Measurements from ENCODE around the gene IFI35.
"Not testable (repeated sequence)": the region's sequence is repeated elsewhere in the genome, so short reads cannot be mapped to it uniquely, and the experiment has no call there.

The IFI35 gene

GRCh38 chr17:42997984-42998938 is 8.3 kb upstream of the IFI35 start, which contains the start of gene RPL27:
TSS of gene RPL27 (plus strand) at chr17:42998419. CDS start at chr17:42998751, 332 bp downstream.
- DNase-seq = peak; percentile 98

- DNase-seq = no peak
Observed at GRCh38 chr17:42999003-42999525, 7.5 kb upstream of the IFI35 start.

- DNase-seq = not testable (repeated sequence)
Observed at GRCh38 chr17:43000894-43001293, 5.7 kb upstream of the IFI35 start.

- DNase-seq = no peak
Observed at GRCh38 chr17:43003542-43004172, 2.9 kb upstream of the IFI35 start.

DNA sequence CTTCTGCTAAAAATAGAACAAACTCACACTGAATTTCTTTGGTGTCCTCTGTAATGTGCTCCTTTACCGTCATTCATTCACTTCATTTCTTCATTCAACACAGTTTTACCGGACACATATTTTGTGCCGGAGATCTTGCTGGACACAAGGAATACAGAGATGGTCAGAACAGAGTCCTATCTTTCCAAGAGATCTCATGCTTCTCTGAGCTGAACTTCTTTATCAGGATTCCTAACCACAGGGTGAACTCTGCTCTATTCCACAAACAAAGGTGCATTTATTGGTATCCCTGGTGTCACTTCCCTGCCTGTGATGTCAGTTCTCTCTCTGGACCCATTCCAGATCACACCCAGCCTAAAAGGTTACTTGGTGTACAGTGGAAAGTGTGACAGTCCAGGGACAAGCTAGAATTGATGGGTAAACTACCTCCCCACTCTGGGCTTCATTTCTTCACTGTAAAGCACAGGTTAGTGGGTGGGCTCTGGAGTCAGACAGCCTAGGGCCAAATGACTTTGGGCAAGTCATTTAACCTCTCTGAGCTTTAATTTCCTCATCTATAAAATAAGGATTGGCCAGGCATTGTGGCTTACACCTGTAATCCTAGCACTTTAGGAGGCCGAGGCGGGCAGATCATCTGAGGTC is 4.2 kb downstream of the IFI35 start:
- no peak for DNase-seq

DNA sequence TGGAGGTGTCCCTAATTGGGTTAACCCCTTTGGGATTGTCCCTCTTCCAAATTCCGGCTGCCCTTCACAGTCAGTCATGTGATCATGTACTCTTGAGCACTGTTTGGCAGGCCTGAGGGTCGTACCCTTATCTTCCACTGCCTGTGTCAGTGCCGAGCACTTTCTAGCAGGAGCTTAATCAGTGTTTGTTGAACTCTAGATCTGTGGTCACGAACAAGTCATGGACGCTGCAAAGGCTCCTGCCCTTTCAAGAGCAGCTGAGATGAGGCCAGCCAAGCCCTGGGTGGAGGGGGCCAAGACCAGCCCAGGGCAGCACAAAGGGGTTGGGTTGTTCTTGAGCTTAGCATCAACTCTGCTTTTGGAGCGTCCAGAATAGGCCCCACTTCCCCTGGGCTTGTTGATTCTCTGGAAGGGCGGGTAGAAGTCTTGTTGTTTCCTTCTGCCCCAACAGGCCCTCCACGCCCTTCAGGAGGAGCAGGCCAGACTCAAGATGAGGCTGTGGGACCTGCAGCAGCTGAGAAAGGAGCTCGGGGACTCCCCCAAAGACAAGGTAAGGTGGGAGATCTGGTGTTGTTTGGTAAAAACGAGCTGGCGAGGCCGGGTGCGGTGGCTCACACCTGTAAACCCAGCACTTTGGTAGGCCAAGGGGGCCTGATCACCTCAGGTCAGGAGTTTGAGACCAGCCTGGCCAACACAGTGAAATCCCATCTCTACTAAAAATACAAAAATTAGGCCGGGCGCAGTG is 5.3 kb downstream of the IFI35 start:
- no peak for DNase-seq

DNA sequence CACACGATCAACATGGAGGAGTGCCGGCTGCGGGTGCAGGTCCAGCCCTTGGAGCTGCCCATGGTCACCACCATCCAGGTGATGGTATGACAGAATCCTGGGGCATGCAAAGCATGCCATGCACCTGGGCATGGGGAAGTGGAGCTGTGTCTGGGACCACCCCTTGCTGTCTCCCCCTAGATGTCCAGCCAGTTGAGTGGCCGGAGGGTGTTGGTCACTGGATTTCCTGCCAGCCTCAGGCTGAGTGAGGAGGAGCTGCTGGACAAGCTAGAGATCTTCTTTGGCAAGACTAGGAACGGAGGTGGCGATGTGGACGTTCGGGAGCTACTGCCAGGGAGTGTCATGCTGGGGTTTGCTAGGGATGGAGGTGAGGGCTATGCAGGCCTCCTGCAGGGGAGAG is 6.7 kb downstream of the IFI35 start:
- no peak for DNase-seq

DNA sequence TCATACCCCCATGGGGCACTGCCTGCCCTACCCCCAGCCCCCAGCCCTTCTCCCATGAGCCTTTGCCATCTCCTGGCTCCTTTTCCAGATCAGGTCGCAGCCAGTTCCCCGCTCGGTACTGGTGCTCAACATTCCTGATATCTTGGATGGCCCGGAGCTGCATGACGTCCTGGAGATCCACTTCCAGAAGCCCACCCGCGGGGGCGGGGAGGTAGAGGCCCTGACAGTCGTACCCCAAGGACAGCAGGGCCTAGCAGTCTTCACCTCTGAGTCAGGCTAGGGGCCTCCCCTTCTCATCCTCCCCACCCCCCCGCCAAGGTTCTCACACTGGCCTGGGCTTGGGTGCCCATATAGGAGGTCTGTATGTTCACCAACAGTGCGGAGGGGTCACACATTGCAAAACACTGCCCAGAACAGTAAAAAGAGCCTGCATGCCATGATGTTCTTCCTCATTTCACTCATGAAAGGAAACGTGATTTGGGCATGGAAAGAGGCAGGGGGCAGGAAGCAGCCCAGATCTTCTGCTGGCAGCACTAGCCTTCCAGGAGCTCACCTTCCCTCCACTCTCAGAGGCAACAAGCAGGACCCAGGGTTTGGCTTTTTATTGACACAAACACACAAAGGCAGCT is 7.5 kb downstream of the IFI35 start:
- no peak for DNase-seq

DNA sequence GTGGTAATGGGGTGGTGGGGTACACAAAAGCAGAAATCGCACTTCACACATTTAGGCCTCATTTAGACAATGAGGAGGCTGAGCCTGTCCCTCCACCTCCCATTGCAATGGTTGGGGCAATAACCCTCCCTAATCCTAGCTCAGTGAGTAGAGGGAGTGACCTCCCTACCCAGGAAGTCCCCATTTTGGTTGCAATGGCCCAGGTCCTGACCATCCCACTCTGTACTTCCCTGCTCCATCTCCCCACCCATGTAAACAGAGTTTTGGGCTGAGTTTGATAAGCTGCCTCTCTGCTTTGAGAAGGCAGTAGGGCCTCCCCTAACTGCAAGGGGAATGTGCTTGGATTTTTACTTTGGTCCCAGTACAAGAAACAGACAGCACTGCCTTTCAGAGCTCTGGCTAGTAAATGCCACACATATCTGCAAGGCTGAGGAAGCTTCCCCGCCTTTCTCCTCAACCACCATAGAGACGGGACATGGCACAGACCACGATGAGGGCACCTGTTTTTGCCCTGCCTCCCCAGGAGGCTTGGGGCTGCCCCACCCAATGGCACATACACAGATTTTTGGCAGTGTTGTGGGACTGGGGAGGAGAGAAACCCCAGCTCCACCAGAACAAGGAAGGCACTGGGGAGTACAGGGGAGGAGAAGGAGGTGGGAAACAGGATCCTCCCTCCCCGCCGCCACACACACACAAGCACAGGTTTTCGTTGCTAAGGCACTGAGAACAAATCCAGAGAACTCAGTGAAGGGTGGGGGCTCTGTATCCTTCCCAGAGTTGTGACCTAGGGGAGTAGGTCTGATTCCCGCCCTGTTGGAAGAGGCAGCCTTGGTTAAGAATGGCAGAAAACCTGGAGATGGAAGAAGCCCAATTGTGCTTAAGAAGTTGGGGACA is 8.3 kb downstream of the IFI35 start:
- no peak for DNase-seq

GRCh38 chr17:43015579-43015978 is 9.0 kb downstream of the IFI35 start:
- DNase-seq = no peak

GRCh38 chr17:43016216-43016615 is 9.6 kb downstream of the IFI35 start:
- no peak for DNase-seq

GRCh38 chr17:43018008-43018853 is 11.6 kb downstream of the IFI35 start:
- DNase-seq = no peak

- DNase-seq = no peak
Observed at GRCh38 chr17:43018932-43019331, 12.3 kb downstream of the IFI35 start.

- DNase-seq = no peak
Observed at GRCh38 chr17:43019418-43019817, 12.8 kb downstream of the IFI35 start.

- DNase-seq = no peak
Observed at GRCh38 chr17:43020030-43020621, 13.5 kb downstream of the IFI35 start.

GRCh38 chr17:43020789-43021740 is 14.5 kb downstream of the IFI35 start:
- DNase-seq = no peak

- peak; percentile 59 for DNase-seq
Observed at GRCh38 chr17:43021741-43022512, 15.3 kb downstream of the IFI35 start, which contains the start of gene VAT1. TSS of gene VAT1 (minus strand) at chr17:43022385. CDS start at chr17:43022322, 63 bp downstream.

Measured in activated effector memory CD4-positive, alpha-beta T cell treated with Interleukin-2 at 50 U/mL for 16 hours (primary cell).